HG02884 (cell line): ENCODE data around the gene LRRC39.
"Not testable (repeated sequence)": the region's sequence is repeated elsewhere in the genome, so short reads cannot be mapped to it uniquely, and the experiment has no call there.

Experiments used
- ATAC-seq: cut with Tn5 transposase; IDR thresholded peaks from one replicate; pipeline ENCODE4 v1.9.1; 2021; ENCODE audit warnings: mild to moderate bottlenecking, moderate library complexity; ENCODE audit not compliant: unreplicated experiment

Gene LRRC39

GRCh38 chr1:100178091-100178490, at the start of gene LRRC39:
Gene LRRC39 (minus strand): TSS chr1:100178256. CDS start chr1:100168516, 9,740 bp downstream.
- no peak for ATAC-seq

GRCh38 chr1:100222428-100222827, 44.4 kb upstream of the LRRC39 start:
- no peak for ATAC-seq

- no peak for ATAC-seq
These were observed 41.8 kb upstream of the LRRC39 start for GRCh38 chr1:100219883-100220282.

- ATAC-seq = no peak
These were observed 41.4 kb upstream of the LRRC39 start for GRCh38 chr1:100219457-100219856.

- ATAC-seq = no peak
These were observed 39.8 kb upstream of the LRRC39 start for GRCh38 chr1:100217834-100218233.

GRCh38 chr1:100215101-100215500, 37.0 kb upstream of the LRRC39 start:
- no peak for ATAC-seq

- ATAC-seq = no peak
These were observed 35.1 kb upstream of the LRRC39 start for GRCh38 chr1:100213141-100213540.

GRCh38 chr1:100206301-100206700, 28.2 kb upstream of the LRRC39 start:
- ATAC-seq = no peak

- ATAC-seq = not testable (repeated sequence)
These were observed 27.5 kb upstream of the LRRC39 start for GRCh38 chr1:100205593-100205992.

GRCh38 chr1:100205103-100205502, 27.0 kb upstream of the LRRC39 start:
- not testable (repeated sequence) for ATAC-seq

- not testable (repeated sequence) for ATAC-seq
These were observed 24.6 kb upstream of the LRRC39 start for GRCh38 chr1:100202703-100203102.

- ATAC-seq = not testable (repeated sequence)
These were observed 22.0 kb upstream of the LRRC39 start for GRCh38 chr1:100200060-100200459.

- ATAC-seq = no peak
These were observed 20.5 kb upstream of the LRRC39 start for GRCh38 chr1:100198596-100198995.

- peak; percentile 41 for ATAC-seq
These were observed 10.6 kb upstream of the LRRC39 start for GRCh38 chr1:100188617-100189016.

GRCh38 chr1:100187912-100188311, 9.9 kb upstream of the LRRC39 start:
- ATAC-seq = no peak

- peak; percentile 81 for ATAC-seq
These were observed 6.5 kb upstream of the LRRC39 start for GRCh38 chr1:100184536-100184935.

- no peak for ATAC-seq
These were observed 5.3 kb upstream of the LRRC39 start for GRCh38 chr1:100183370-100183769.

GRCh38 chr1:100177295-100178041, 588 bp downstream of the LRRC39 start:
- no peak for ATAC-seq

- ATAC-seq = no peak
These were observed 10.0 kb downstream of the LRRC39 start for GRCh38 chr1:100168051-100168450.

- ATAC-seq = no peak
These were observed 13.4 kb downstream of the LRRC39 start for GRCh38 chr1:100164702-100165101.

GRCh38 chr1:100164216-100164615, 13.8 kb downstream of the LRRC39 start:
- no peak for ATAC-seq

GRCh38 chr1:100162881-100163280, 15.2 kb downstream of the LRRC39 start:
- no peak for ATAC-seq

GRCh38 chr1:100152271-100152670, 25.8 kb downstream of the LRRC39 start:
- peak; percentile 90 for ATAC-seq
